K562 (cell line): ENCODE measurements around the gene TXNIP. TPM values are rescaled to one million over a fixed set of nuclear protein-coding genes. Genes with fewer than 3 reads are reported as not detected.

Experiments used
- ATF1 ChIP-seq, 2 experiments: fragments of 450-650 bp in 1 of 2; IDR thresholded peaks; 2 replicates each; pipeline ENCODE4 v1.6.1; 2016; ENCODE audit warnings: missing compliant biosample characterization in 1 of 2, missing genetic modification characterization in 1 of 2
- ERF ChIP-seq: fragments of 450-650 bp; formaldehyde crosslinking; IDR thresholded peaks from 2 replicates; pipeline ENCODE4 v1.4.0; 2020; ENCODE audit warnings: mild to moderate bottlenecking, mixed read lengths
- PPARD ChIP-seq: fragments of 250-450 bp; sonication (Bioruptor Pico); IDR thresholded peaks from 2 replicates; pipeline ENCODE4 v1.8.0; 2022; ENCODE audit warnings: inconsistent platforms, mild to moderate bottlenecking, moderate library complexity
- RBM15 ChIP-seq: fragments of 200-400 bp; formaldehyde crosslinking; IDR thresholded peaks from 2 replicates; pipeline ENCODE4 v1.6.1; 2018; ENCODE audit warnings: mild to moderate bottlenecking, low read length, moderate library complexity; ENCODE audit not compliant: insufficient read depth
- ZFP36 ChIP-seq: fragments of 150-350 bp; IDR thresholded peaks from 2 replicates; pipeline ENCODE4 v1.6.1; 2018; ENCODE audit warnings: low read length, low read depth; ENCODE audit not compliant: partially characterized antibody
- ZNF695 ChIP-seq: fragments of 450-650 bp; formaldehyde crosslinking; IDR thresholded peaks from 2 replicates; pipeline ENCODE4 v1.4.0; 2020; ENCODE audit warnings: mild to moderate bottlenecking, moderate library complexity
- polyA plus RNA-seq, 8 experiments: library from polyadenylated mRNA; depleted of rRNA in 4 of 8; stranded (reverse) in 5 of 8; unstranded in 3 of 8; fragments of >200 nt; fragmentation: Nextera tagmentation in 2 of 8; fragmentation: Illumina TruSeq in 1 of 8; extraction: Ambion mirVana in 2 of 8; extraction: Trizol in 1 of 8; gene quantifications; 2 replicates each; pipeline versions ENCODE4 v1.2.1 to v1.2.3, GENCODE V29; 2011 to 2014; ENCODE audit warnings: inconsistent platforms in 1 of 8, missing spikeins in 1 of 8
- total RNA-seq, 7 experiments: library from RNA; depleted of rRNA in 6 of 7; stranded (reverse); fragments of >200 nt in 6 of 7; fragmentation: Illumina TruSeq in 2 of 7; extraction: Trizol in 2 of 7; gene quantifications; 2 replicates each; pipeline versions ENCODE4 v1.2.1 to v1.2.3, GENCODE V29; 2011 to 2021; ENCODE audit warnings: low replicate concordance in 1 of 7
- TF ChIP-seq, protein P1 (sequence below): sonication (generic); formaldehyde crosslinking; IDR thresholded peaks from 2 replicates; pipeline ENCODE4 v1.8.0; 2022; ENCODE audit warnings: missing genetic modification reagents, mild to moderate bottlenecking, moderate library complexity, borderline replicate concordance
- TF ChIP-seq, protein P2 (sequence below): sonication (generic); formaldehyde crosslinking; IDR thresholded peaks from 2 replicates; pipeline ENCODE4 v1.9.0; 2022; ENCODE audit warnings: mild to moderate bottlenecking, missing genetic modification reagents
- TF ChIP-seq, protein P3 (sequence below): sonication (generic); formaldehyde crosslinking; IDR thresholded peaks from 2 replicates; pipeline ENCODE4 v1.8.0; 2022; ENCODE audit warnings: missing genetic modification reagents, mild to moderate bottlenecking, borderline replicate concordance
- TF ChIP-seq, protein P4 (sequence below): fragments of 250-450 bp; sonication (Bioruptor Pico); IDR thresholded peaks from 2 replicates; pipeline ENCODE4 v1.9.0; 2021; ENCODE audit warnings: mild to moderate bottlenecking, inconsistent platforms
- TF ChIP-seq, protein P5 (sequence below): fragments of 450-650 bp; IDR thresholded peaks from 2 replicates; pipeline ENCODE4 v1.6.1; 2016
- TF ChIP-seq, protein P6 (sequence below), 2 experiments: fragments of 450-650 bp; IDR thresholded peaks; 2 replicates each; pipeline ENCODE4 v1.6.1; 2016
- TF ChIP-seq, protein P7 (sequence below): fragments of 250-450 bp; sonication (Bioruptor Pico); IDR thresholded peaks from 2 replicates; pipeline ENCODE4 v1.5.0; 2021
- TF ChIP-seq, protein P8 (sequence below), 2 experiments: fragments of 450-650 bp; IDR thresholded peaks; 2 replicates each; pipeline ENCODE4 v1.6.1; 2018; ENCODE audit warnings: mild to moderate bottlenecking in 2 of 2, low read depth in 1 of 2; ENCODE audit not compliant: partially characterized antibody in 2 of 2

TXNIP gene
- total and polyA plus RNA-seq, 9 of the 15 experiments (the other 6 are each of a cell fraction or from before 2014, with no cell fraction given), result 120 to 499 (median 257) TPM

DNA sequence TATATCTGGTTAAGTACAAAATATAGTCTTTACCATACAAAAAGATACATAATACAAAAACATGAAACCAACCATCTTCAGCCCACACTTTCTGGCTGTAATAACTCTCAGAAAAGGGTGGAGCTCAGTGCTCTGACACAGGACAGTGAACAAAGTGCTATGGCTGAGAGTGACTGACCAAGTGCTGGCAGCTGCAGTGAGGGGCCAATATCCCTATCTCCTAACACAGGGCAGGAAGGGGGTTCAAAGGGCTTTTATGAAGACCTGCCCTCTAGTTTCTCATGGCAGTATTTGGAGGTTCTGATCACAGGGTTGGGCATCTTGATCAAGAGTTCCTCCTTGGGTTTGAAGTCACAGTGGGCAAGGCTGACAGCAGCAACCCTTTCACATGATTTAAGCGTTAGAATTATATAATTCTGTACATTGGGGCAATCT is 3.9 kb downstream of the TXNIP start (continued):
- TF ChIP-seq ATF1 (CRISPR knock-in tag; IDR thresholded peaks at IDR 0.05) (no peak), ATF1 (tag; IDR thresholded peaks at IDR 0.05) (no peak), RBM15 (no peak), ZFP36 (no peak), ZNF695 (CRISPR knock-in tag) (no peak), PPARD (CRISPR knock-in tag) (no peak), ERF (CRISPR knock-in tag) (0 out of 2 replicates have a peak, but pooled peaks have one; percentile 11)
- TF ChIP-seq, protein P1, sequence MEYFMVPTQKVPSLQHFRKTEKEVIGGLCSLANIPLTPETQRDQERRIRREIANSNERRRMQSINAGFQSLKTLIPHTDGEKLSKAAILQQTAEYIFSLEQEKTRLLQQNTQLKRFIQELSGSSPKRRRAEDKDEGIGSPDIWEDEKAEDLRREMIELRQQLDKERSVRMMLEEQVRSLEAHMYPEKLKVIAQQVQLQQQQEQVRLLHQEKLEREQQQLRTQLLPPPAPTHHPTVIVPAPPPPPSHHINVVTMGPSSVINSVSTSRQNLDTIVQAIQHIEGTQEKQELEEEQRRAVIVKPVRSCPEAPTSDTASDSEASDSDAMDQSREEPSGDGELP (CRISPR knock-in tag), result no peak
- TF ChIP-seq, protein P2, sequence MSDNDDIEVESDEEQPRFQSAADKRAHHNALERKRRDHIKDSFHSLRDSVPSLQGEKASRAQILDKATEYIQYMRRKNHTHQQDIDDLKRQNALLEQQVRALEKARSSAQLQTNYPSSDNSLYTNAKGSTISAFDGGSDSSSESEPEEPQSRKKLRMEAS (CRISPR knock-in tag), result no peak
- TF ChIP-seq, protein P3, sequence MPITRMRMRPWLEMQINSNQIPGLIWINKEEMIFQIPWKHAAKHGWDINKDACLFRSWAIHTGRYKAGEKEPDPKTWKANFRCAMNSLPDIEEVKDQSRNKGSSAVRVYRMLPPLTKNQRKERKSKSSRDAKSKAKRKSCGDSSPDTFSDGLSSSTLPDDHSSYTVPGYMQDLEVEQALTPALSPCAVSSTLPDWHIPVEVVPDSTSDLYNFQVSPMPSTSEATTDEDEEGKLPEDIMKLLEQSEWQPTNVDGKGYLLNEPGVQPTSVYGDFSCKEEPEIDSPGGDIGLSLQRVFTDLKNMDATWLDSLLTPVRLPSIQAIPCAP (CRISPR knock-in tag), result no peak
- TF ChIP-seq, protein P4, sequence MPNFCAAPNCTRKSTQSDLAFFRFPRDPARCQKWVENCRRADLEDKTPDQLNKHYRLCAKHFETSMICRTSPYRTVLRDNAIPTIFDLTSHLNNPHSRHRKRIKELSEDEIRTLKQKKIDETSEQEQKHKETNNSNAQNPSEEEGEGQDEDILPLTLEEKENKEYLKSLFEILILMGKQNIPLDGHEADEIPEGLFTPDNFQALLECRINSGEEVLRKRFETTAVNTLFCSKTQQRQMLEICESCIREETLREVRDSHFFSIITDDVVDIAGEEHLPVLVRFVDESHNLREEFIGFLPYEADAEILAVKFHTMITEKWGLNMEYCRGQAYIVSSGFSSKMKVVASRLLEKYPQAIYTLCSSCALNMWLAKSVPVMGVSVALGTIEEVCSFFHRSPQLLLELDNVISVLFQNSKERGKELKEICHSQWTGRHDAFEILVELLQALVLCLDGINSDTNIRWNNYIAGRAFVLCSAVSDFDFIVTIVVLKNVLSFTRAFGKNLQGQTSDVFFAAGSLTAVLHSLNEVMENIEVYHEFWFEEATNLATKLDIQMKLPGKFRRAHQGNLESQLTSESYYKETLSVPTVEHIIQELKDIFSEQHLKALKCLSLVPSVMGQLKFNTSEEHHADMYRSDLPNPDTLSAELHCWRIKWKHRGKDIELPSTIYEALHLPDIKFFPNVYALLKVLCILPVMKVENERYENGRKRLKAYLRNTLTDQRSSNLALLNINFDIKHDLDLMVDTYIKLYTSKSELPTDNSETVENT, result no peak
- TF ChIP-seq, protein P5, sequence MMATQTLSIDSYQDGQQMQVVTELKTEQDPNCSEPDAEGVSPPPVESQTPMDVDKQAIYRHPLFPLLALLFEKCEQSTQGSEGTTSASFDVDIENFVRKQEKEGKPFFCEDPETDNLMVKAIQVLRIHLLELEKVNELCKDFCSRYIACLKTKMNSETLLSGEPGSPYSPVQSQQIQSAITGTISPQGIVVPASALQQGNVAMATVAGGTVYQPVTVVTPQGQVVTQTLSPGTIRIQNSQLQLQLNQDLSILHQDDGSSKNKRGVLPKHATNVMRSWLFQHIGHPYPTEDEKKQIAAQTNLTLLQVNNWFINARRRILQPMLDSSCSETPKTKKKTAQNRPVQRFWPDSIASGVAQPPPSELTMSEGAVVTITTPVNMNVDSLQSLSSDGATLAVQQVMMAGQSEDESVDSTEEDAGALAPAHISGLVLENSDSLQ, result no peak
- TF ChIP-seq, protein P6, sequence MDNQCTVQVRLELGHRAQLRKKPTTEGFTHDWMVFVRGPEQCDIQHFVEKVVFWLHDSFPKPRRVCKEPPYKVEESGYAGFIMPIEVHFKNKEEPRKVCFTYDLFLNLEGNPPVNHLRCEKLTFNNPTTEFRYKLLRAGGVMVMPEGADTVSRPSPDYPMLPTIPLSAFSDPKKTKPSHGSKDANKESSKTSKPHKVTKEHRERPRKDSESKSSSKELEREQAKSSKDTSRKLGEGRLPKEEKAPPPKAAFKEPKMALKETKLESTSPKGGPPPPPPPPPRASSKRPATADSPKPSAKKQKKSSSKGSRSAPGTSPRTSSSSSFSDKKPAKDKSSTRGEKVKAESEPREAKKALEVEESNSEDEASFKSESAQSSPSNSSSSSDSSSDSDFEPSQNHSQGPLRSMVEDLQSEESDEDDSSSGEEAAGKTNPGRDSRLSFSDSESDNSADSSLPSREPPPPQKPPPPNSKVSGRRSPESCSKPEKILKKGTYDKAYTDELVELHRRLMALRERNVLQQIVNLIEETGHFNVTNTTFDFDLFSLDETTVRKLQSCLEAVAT (IDR thresholded peaks at IDR 0.05), result peak; percentile 62 to 68; a peak in 3 of 4 replicates
- TF ChIP-seq, protein P7, sequence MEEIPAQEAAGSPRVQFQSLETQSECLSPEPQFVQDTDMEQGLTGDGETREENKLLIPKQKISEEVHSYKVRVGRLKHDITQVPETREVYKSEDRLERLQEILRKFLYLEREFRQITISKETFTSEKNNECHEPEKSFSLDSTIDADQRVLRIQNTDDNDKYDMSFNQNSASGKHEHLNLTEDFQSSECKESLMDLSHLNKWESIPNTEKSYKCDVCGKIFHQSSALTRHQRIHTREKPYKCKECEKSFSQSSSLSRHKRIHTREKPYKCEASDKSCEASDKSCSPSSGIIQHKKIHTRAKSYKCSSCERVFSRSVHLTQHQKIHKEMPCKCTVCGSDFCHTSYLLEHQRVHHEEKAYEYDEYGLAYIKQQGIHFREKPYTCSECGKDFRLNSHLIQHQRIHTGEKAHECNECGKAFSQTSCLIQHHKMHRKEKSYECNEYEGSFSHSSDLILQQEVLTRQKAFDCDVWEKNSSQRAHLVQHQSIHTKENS, result no peak
- TF ChIP-seq, protein P8, sequence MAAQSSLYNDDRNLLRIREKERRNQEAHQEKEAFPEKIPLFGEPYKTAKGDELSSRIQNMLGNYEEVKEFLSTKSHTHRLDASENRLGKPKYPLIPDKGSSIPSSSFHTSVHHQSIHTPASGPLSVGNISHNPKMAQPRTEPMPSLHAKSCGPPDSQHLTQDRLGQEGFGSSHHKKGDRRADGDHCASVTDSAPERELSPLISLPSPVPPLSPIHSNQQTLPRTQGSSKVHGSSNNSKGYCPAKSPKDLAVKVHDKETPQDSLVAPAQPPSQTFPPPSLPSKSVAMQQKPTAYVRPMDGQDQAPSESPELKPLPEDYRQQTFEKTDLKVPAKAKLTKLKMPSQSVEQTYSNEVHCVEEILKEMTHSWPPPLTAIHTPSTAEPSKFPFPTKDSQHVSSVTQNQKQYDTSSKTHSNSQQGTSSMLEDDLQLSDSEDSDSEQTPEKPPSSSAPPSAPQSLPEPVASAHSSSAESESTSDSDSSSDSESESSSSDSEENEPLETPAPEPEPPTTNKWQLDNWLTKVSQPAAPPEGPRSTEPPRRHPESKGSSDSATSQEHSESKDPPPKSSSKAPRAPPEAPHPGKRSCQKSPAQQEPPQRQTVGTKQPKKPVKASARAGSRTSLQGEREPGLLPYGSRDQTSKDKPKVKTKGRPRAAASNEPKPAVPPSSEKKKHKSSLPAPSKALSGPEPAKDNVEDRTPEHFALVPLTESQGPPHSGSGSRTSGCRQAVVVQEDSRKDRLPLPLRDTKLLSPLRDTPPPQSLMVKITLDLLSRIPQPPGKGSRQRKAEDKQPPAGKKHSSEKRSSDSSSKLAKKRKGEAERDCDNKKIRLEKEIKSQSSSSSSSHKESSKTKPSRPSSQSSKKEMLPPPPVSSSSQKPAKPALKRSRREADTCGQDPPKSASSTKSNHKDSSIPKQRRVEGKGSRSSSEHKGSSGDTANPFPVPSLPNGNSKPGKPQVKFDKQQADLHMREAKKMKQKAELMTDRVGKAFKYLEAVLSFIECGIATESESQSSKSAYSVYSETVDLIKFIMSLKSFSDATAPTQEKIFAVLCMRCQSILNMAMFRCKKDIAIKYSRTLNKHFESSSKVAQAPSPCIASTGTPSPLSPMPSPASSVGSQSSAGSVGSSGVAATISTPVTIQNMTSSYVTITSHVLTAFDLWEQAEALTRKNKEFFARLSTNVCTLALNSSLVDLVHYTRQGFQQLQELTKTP (IDR thresholded peaks at IDR 0.05; ENCODE audit: low read depth in 1 of 2, partially characterized antibody in 2 of 2), result no peak
